ENCODE measurements around the gene FBXL17. TPM values are rescaled to one million over a fixed set of nuclear protein-coding genes. Genes with fewer than 3 reads are reported as not detected.
A peak's percentile ranks its signal among the peaks of the same experiment; 100 is the strongest.

FBXL17 gene
- total and polyA plus RNA-seq, 2 of the 13 experiments (the other 11 are each of a cell fraction or from before 2014, with no cell fraction given), result 3.0 to 7.9 TPM

- peak; percentile 23; the same call in 1 of the 2 replicates for TF ChIP-seq ZNF782 (CRISPR knock-in tag; IDR thresholded peaks at IDR 0.05; ENCODE audit: borderline replicate concordance)
- TF ChIP-seq ZNF563 (CRISPR knock-in tag; IDR thresholded peaks at IDR 0.05), result peak; percentile 73; the same call in 1 of the 2 replicates
- peak; percentile 24; the same call in 1 of the 2 replicates for TF ChIP-seq CHD2 (IDR thresholded peaks at IDR 0.05; ENCODE audit: low read depth, low read length)
- no peak for TF ChIP-seq KIAA2018 (CRISPR knock-in tag; IDR thresholded peaks at IDR 0.05; ENCODE audit: borderline replicate concordance)
- TF ChIP-seq ZNF567 (CRISPR knock-in tag; IDR thresholded peaks at IDR 0.05; ENCODE audit: borderline replicate concordance), result no peak; the same call in 1 of the 2 replicates
- TF ChIP-seq ZNF350 (CRISPR knock-in tag; IDR thresholded peaks at IDR 0.05; ENCODE audit: borderline replicate concordance, low read depth), result peak; percentile 88
- TF ChIP-seq USF2 (IDR thresholded peaks at IDR 0.05; ENCODE audit: low read depth, low read length), result 0 out of 2 replicates have a peak, but pooled peaks have one; percentile 6
- TF ChIP-seq USF2 (CRISPR knock-in tag; IDR thresholded peaks at IDR 0.05; ENCODE audit: borderline replicate concordance), result peak; percentile 61
- peak; percentile 74 for TF ChIP-seq HDAC2 (CRISPR knock-in tag; IDR thresholded peaks at IDR 0.05)
- no peak for TF ChIP-seq EED (CRISPR knock-in tag; IDR thresholded peaks at IDR 0.05)
- peak; percentile 90 for TF ChIP-seq ATF7-NPFF (CRISPR knock-in tag; IDR thresholded peaks at IDR 0.05; ENCODE audit: low read depth)
- 0 out of 2 replicates have a peak, but pooled peaks have one; percentile 44 for TF ChIP-seq ZNF816 (CRISPR knock-in tag; IDR thresholded peaks at IDR 0.05; ENCODE audit: borderline replicate concordance)
These were observed at the start of gene FBXL17 (continued) for GRCh38 chr5:108381954-108382783.
